ENCODE results near the gene PAPPA.

PAPPA gene

GRCh38 chr9:116285320-116285719 is 131.7 kb downstream of the PAPPA start:
- Mint-ChIP-seq H3K9me3 (no peaks in the 10 kb centered on the region), H3K27me3 (peaks cover 25% of the 10 kb centered on the region), H3K4me1 (no peaks in the 10 kb centered on the region), H3K4me3 (no peak overlapping the region), H3K27ac (no peak overlapping the region)
- no peak for ATAC-seq
- no peak for DNase-seq

GRCh38 chr9:116286297-116286696 is 132.7 kb downstream of the PAPPA start:
- ATAC-seq (no peak), DNase-seq (no peak)
- no peaks in the 10 kb centered on the region for H3K9me3 Mint-ChIP-seq
- no peak overlapping the region for H3K4me3 Mint-ChIP-seq
- peaks cover 25% of the 10 kb centered on the region for H3K27me3 Mint-ChIP-seq
- H3K27ac Mint-ChIP-seq = peak overlapping the region in 1 of 2 donors; percentile 59
- H3K4me1 Mint-ChIP-seq = no peaks in the 10 kb centered on the region

GRCh38 chr9:116287721-116288120 is 134.1 kb downstream of the PAPPA start:
- DNase-seq (no peak), ATAC-seq (no peak)
- no peak overlapping the region for H3K4me3 Mint-ChIP-seq

GRCh38 chr9:116288658-116289057 is 135.1 kb downstream of the PAPPA start:
- Mint-ChIP-seq H3K27me3 (peaks cover 25% of the 10 kb centered on the region), H3K4me1 (no peaks in the 10 kb centered on the region), H3K9me3 (no peaks in the 10 kb centered on the region), H3K27ac (no peak overlapping the region), H3K4me3 (no peak overlapping the region)
- DNase-seq (no peak), ATAC-seq (no peak)

More at GRCh38 chr9:116287721-116288120, 134.1 kb downstream of the PAPPA start:
- Mint-ChIP-seq H3K4me1 (no peaks in the 10 kb centered on the region), H3K9me3 (no peaks in the 10 kb centered on the region), H3K27me3 (peaks cover 25% of the 10 kb centered on the region), H3K27ac (no peak overlapping the region)

- Mint-ChIP-seq H3K9me3 (no peaks in the 10 kb centered on the region), H3K27ac (no peak overlapping the region), H3K4me3 (no peak overlapping the region), H3K27me3 (no peaks in the 10 kb centered on the region), H3K4me1 (no peaks in the 10 kb centered on the region)
- no peak for ATAC-seq
- no peak for DNase-seq
These were observed 143.8 kb downstream of the PAPPA start for GRCh38 chr9:116297346-116297745.

GRCh38 chr9:116298249-116298648 is 144.7 kb downstream of the PAPPA start:
- Mint-ChIP-seq H3K4me3 (no peak overlapping the region), H3K27me3 (no peaks in the 10 kb centered on the region), H3K27ac (no peak overlapping the region), H3K4me1 (no peaks in the 10 kb centered on the region), H3K9me3 (no peaks in the 10 kb centered on the region)
- DNase-seq (no peak), ATAC-seq (no peak)

- no peaks in the 10 kb centered on the region for H3K9me3 Mint-ChIP-seq
- H3K27ac Mint-ChIP-seq = no peak overlapping the region
- H3K27me3 Mint-ChIP-seq = no peaks in the 10 kb centered on the region
- ATAC-seq = no peak
- no peak for DNase-seq
- H3K4me3 Mint-ChIP-seq = no peak overlapping the region
- no peaks in the 10 kb centered on the region for H3K4me1 Mint-ChIP-seq
These were observed 145.3 kb downstream of the PAPPA start for GRCh38 chr9:116298878-116299391.

GRCh38 chr9:116300360-116300870 is 146.8 kb downstream of the PAPPA start:
- no peaks in the 10 kb centered on the region for H3K9me3 Mint-ChIP-seq
- no peak overlapping the region for H3K4me3 Mint-ChIP-seq
- DNase-seq (no peak), ATAC-seq (no peak)
- H3K4me1 Mint-ChIP-seq = no peaks in the 10 kb centered on the region
- H3K27me3 Mint-ChIP-seq = no peaks in the 10 kb centered on the region
- H3K27ac Mint-ChIP-seq = no peak overlapping the region

GRCh38 chr9:116303270-116303669 is 149.7 kb downstream of the PAPPA start:
- no peak overlapping the region for H3K27ac Mint-ChIP-seq

GRCh38 chr9:116303886-116304538 is 150.4 kb downstream of the PAPPA start:
- DNase-seq (no peak), ATAC-seq (no peak)
- no peaks in the 10 kb centered on the region for H3K4me1 Mint-ChIP-seq
- H3K4me3 Mint-ChIP-seq = no peak overlapping the region
- no peaks in the 10 kb centered on the region for H3K27me3 Mint-ChIP-seq
- H3K9me3 Mint-ChIP-seq = no peaks in the 10 kb centered on the region
- no peak overlapping the region for H3K27ac Mint-ChIP-seq

More at GRCh38 chr9:116303270-116303669, 149.7 kb downstream of the PAPPA start:
- no peaks in the 10 kb centered on the region for H3K27me3 Mint-ChIP-seq
- DNase-seq (no peak), ATAC-seq (no peak)
- H3K9me3 Mint-ChIP-seq = no peaks in the 10 kb centered on the region
- no peaks in the 10 kb centered on the region for H3K4me1 Mint-ChIP-seq
- no peak overlapping the region for H3K4me3 Mint-ChIP-seq

GRCh38 chr9:116304761-116305160 is 151.2 kb downstream of the PAPPA start:
- no peak overlapping the region for H3K27ac Mint-ChIP-seq
- ATAC-seq (no peak), DNase-seq (no peak)
- H3K9me3 Mint-ChIP-seq = no peaks in the 10 kb centered on the region
- H3K27me3 Mint-ChIP-seq = no peaks in the 10 kb centered on the region
- no peaks in the 10 kb centered on the region for H3K4me1 Mint-ChIP-seq
- H3K4me3 Mint-ChIP-seq = no peak overlapping the region

- DNase-seq (no peak), ATAC-seq (no peak)
- no peaks in the 10 kb centered on the region for H3K4me1 Mint-ChIP-seq
- no peaks in the 10 kb centered on the region for H3K27me3 Mint-ChIP-seq
- no peak overlapping the region for H3K4me3 Mint-ChIP-seq
- H3K27ac Mint-ChIP-seq = no peak overlapping the region
- H3K9me3 Mint-ChIP-seq = peaks cover 0 to 8% of the 10 kb centered on the region in 2 donors
These were observed 154.5 kb downstream of the PAPPA start for GRCh38 chr9:116308076-116308475.

- DNase-seq = no peak
- no peak for ATAC-seq
- Mint-ChIP-seq H3K27me3 (no peaks in the 10 kb centered on the region), H3K4me3 (no peak overlapping the region), H3K4me1 (no peaks in the 10 kb centered on the region), H3K9me3 (peaks cover 0 to 14% of the 10 kb centered on the region in 2 donors), H3K27ac (no peak overlapping the region)
These were observed 156.5 kb downstream of the PAPPA start for GRCh38 chr9:116309900-116310611.

GRCh38 chr9:116312221-116312620 is 158.6 kb downstream of the PAPPA start:
- Mint-ChIP-seq H3K9me3 (peaks cover 0 to 14% of the 10 kb centered on the region in 2 donors), H3K27me3 (no peaks in the 10 kb centered on the region), H3K4me3 (no peak overlapping the region), H3K4me1 (no peaks in the 10 kb centered on the region), H3K27ac (no peak overlapping the region)
- no peak for DNase-seq
- ATAC-seq = no peak

- Mint-ChIP-seq H3K4me3 (no peak overlapping the region), H3K9me3 (peaks cover 0 to 14% of the 10 kb centered on the region in 2 donors), H3K27me3 (no peaks in the 10 kb centered on the region), H3K4me1 (no peaks in the 10 kb centered on the region), H3K27ac (no peak overlapping the region)
- ATAC-seq = no peak
- no peak for DNase-seq
These were observed 160.0 kb downstream of the PAPPA start for GRCh38 chr9:116313638-116314037.

- ATAC-seq (no peak), DNase-seq (no peak)
- Mint-ChIP-seq H3K9me3 (peaks cover 0 to 14% of the 10 kb centered on the region in 2 donors), H3K4me3 (no peak overlapping the region), H3K4me1 (no peaks in the 10 kb centered on the region), H3K27ac (no peak overlapping the region), H3K27me3 (peaks cover 8% of the 10 kb centered on the region)
These were observed 162.7 kb downstream of the PAPPA start for GRCh38 chr9:116316246-116316645.

Data from stimulated activated naive CD8-positive, alpha-beta T cell treated with anti-CD3 and anti-CD28 coated beads, Interleukin-15, amount 100 ng/mL, for 72 hours (primary cell).